ENCODE results near the gene PRR3.

Gene PRR3

DNA sequence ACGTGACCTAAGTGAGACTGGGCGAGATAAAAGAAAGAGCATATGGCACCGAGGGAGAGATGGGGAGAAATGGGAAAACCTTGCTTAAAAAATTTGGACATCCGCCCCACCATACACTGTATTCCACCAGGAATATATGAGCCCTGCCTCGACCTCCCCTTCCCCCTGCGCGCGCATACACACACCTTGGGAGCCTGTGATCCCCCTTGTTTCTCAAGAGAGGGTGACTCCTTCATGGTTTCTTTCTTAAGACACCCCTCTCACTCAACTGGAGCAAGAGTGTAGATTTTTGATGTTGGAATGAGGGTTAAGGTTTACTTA, 14.6 kb downstream of the PRR3 start:
- no peak for DNase-seq (ENCODE audit: low read depth in 2 of 2)

- no peak for DNase-seq (ENCODE audit: low read depth in 2 of 2)
Observed at GRCh38 chr6:30572148-30572547, 15.1 kb downstream of the PRR3 start.

DNA sequence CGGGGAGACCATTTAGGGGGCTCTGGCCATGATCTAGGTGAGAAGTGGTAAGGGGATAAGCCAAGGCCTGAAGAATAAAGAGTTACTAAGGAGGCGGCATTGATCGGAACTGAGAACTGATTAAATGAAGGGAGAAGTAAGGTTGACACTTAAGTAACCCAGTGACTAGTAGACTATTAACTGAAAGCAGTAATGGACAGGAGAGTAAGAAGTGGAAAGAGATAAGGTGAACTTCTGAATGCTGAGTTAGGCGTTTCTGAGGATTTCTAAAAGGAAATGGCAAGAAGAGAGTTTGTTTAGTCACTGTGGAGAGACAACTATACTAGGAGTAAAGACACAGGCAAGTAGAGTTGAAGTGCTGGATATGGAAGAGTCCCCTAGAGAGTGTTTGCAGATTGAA, 16.0 kb downstream of the PRR3 start:
- DNase-seq (ENCODE audit: low read depth in 2 of 2): no peak

GRCh38 chr6:30578051-30578450, 21.0 kb downstream of the PRR3 start:
- DNase-seq (ENCODE audit: low read depth in 2 of 2): no peak

GRCh38 chr6:30583921-30584320, 26.8 kb downstream of the PRR3 start:
- no peak for DNase-seq (ENCODE audit: low read depth in 2 of 2)

GRCh38 chr6:30589754-30590358, 32.8 kb downstream of the PRR3 start:
- no peak for DNase-seq (ENCODE audit: low read depth in 2 of 2)

DNA sequence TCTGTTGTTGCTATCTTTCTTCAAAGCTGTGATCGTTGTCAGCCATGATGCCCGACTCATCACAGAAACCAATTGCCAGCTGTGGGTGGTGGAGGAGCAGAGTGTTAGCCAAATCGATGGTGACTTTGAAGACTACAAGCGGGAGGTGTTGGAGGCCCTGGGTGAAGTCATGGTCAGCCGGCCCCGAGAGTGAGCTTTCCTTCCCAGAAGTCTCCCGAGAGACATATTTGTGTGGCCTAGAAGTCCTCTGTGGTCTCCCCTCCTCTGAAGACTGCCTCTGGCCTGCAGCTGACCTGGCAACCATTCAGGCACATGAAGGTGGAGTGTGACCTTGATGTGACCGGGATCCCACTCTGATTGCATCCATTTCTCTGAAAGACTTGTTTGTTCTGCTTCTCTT, 33.4 kb downstream of the PRR3 start:
- no peak for DNase-seq (ENCODE audit: low read depth in 2 of 2)

DNA sequence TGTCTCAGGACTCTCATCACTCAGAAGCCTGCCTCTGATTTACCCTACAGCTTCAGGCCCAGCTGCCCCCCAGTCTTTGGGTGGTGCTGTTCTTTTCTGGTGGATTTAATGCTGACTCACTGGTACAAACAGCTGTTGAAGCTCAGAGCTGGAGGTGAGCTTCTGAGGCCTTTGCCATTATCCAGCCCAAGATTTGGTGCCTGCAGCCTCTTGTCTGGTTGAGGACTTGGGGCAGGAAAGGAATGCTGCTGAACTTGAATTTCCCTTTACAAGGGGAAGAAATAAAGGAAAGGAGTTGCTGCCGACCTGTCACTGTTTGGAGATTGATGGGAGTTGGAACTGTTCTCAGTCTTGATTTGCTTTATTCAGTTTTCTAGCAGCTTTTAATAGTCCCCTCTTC, 33.9 kb downstream of the PRR3 start:
- no peak for DNase-seq (ENCODE audit: low read depth in 2 of 2)

DNA sequence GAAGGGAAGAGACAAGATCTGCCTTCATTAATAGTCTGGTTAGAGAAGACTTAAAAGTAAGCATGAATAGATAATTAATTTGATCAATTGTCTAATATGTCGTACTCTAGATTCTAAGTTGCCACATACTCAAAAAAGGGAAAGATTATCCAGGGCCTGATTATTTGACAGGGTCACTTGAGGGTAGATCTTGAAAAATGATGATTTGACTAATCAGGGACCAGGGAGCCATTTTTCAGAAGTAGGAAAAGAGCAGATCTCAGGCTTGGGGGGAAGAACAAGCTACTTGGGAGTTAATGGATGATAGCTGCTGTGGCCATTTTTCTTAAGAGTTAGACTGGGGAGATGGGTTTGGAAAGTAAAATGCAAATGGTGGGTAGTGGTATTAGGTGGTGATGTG, 35.2 kb downstream of the PRR3 start:
- no peak for DNase-seq (ENCODE audit: low read depth in 2 of 2)

DNA sequence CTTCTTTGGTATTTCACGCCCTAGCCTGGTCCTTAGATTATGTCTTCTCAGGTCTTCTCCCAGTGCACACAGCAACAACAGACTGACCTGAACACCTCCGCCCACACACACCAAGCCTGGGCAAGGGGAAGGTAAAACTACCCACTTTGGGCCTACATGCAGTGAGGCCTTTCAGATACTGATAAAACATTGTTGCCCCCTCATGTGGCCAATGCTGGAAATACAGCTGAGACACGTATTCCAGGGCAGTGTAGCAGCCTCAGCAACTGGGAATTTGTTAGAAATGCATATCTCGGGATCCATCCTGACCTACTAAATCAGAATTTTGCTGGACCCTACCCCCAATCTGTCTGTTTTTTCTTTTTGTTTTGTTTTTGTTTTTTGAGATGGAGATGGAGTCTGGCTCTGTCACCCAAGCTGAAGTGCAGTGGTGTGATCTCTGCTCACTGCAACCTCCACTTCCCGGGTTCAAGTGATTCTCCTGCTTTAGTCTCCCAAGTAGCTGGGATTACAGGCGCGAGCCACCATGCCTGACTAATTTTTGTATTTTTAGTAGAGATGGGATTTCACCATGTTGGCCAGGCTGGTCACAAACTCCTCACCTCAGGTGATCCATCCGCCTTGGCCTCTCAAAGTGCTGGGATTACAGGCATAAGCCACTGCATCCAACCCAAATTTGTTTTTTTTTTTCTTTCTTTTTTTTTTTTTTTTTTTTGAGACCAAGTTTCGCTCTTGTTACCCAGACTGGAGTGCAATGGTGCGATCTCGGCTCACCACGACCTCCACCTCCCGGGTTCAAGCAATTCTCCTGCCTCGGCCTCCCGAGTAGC, 40.4 kb downstream of the PRR3 start:
- peak; percentile 55 to 58 for DNase-seq (ENCODE audit: low read depth in 2 of 2)

DNA sequence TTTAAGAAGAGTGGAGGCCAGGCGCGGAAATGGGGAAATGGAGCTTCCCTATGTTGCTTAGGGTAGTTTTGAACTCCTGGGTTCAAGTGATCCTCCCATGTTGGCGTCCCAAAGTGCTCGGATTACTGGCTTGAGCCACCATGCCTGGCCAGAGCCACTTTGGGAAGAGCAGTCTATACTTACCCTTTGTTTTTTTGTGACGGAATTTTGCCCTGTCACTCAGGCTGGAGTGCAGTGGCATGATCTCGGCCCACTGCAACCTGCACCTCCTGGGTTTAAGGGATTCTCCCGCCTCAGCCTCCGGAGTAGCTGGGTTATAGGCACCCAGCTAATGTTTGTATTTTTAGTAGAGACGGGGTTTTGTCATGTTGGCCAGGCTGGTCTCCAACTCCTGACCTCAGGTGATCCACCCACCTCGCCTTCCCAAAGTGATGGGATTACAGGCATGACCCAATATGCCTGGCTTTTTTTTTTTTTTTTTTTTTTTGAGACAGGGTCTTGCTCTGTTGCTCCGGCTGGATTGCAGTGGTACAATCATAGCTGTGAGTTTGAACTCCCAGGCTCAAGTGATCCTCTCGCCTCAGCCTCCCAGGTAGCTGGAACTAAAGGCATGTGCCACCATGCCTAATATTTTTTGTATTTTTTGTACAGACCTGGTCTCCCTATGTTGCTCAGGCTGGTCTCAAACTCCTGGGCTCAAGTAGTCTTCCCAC, 42.0 kb downstream of the PRR3 start:
- DNase-seq (ENCODE audit: low read depth in 2 of 2): no peak

GRCh38 chr6:30599625-30600324, 42.7 kb downstream of the PRR3 start:
- no peak for DNase-seq (ENCODE audit: low read depth in 2 of 2)

DNA sequence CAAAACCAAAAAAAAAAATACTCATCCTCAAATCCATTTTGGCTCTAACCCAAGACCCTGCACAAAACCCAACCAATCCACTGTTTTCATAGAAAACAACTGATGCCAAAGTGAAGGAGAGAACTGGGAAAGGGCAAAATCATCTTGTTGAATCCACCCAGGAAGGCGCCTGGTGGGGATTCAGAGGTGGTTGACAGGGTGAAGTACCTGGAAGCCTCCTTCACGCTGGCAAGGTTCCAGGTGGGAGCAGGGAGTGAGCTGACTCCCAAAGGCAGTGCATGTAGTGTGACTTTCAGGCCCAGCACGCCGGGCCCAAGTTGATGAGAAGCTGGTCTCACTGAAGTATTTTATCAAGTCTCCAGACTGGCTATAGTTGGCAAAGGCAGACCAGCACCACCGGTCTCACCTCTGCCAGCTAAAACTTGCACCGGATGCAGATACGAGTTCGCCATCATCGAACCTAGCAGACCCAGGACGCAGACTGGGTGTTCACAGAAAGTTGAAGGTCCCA, 43.4 kb downstream of the PRR3 start:
- DNase-seq (ENCODE audit: low read depth in 2 of 2): no peak

DNA sequence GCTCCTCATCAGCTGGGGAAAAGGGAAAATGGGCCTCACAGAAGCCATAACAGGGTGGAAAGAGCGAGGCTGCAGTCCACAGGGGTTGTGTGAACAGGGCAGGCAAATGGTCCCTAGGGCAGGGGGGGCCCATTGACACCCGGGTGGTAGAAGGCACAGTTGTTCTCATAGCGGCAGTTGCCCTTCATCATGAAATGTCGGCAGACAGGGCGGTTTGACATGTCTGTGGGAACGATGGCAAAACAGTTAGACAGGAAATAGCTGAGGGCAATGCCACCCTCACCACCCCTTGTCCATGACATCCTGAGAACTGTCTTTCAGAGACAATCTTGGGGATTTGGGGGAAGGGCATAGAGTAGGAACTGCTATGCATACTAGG, 44.3 kb downstream of the PRR3 start:
- no peak for DNase-seq (ENCODE audit: low read depth in 2 of 2)

DNA sequence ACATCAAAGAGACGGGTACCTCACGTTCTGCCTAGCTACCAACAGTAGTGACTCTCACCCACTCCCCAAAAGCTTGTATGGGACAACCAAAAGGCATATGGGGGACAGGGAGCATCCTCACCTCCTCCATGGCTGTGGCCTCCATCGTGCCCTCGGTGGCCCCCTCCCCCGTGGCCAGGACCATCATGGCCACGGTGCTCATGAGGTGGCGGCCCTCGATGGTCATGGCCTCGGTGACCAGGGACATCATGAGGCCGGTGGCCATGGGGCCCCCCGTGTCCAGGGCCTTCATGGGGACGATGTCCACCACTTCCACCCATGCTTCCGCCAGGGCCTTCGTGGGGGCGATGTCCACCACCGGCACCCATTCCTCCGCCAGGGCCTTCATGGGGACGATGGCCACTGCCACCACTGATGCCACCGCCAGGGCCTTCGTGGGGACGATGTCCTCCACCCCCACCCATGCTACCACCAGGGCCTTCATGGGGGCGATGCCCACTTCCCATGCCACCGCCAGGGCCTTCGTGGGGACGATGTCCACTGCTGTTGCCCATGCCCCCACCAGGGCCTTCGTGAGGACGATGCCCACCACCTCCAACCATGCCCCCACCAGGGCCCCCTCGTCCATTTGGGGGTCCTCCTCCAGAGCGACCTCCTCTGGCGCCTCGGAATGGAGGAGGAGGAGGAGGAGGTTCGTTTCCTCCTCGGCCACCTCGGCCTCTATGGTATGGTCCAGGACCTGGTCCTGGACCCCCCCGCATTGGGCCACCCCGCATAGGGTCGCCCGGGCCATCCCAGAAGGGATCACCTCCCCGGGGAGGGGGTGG, 44.9 kb downstream of the PRR3 start:
- DNase-seq (ENCODE audit: low read depth in 2 of 2): no peak

- no peak for DNase-seq (ENCODE audit: low read depth in 2 of 2)
Observed at GRCh38 chr6:30603961-30604360, 46.9 kb downstream of the PRR3 start.

- no peak for DNase-seq (ENCODE audit: low read depth in 2 of 2)
Observed at GRCh38 chr6:30610065-30610464, 53.0 kb downstream of the PRR3 start.

DNA sequence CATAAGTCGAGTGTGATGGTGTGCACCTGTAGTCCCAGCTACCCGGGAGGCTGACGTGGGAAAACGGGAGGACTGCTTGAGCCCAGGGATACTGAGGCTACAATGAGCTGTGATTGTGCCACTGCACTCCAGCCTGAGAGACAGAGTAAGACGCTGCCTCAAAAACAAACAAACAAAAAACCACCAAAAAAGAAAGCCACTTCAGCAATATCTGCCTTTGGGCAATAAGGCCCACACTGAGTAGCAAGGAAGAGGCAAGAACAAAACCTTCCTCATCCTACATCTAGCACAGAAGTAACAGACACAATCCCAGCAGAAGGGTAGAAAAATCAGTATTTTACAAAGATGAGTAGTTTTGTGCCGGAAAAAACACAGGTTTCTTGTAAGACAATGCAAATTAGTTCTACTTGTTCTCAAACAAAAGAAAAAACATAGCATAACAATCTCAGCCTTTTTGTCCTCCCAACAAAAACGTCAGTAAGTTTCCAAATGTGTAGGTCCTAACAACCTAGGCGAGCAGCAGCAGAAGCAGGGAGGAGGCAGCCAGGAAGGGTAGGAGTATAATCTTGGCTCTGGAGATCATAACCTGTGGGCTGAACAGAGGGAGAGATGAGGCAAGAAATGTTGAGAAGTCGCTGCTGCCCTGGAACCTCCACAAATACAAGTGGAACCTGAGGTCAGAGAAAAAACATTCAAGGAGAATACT, 54.2 kb downstream of the PRR3 start:
- no peak for DNase-seq (ENCODE audit: low read depth in 2 of 2)

DNA sequence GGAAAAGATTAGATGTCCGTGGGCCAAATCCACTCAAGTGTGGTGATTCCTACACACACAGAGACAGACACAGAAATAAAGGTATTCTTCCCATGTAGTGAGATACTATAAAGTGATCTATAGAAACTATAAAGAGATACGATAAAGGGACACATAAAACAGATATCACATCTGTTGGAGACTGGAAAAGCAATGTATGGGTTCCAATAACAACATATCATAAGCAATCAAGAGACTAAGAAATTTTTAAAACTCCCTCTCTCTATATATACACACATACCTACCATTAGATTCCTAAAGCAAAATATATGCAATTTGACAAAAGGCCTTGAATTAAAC, 54.7 kb downstream of the PRR3 start:
- no peak for DNase-seq (ENCODE audit: low read depth in 2 of 2)

GRCh38 chr6:30612213-30612612, 55.1 kb downstream of the PRR3 start:
- no peak for DNase-seq (ENCODE audit: low read depth in 2 of 2)

DNA sequence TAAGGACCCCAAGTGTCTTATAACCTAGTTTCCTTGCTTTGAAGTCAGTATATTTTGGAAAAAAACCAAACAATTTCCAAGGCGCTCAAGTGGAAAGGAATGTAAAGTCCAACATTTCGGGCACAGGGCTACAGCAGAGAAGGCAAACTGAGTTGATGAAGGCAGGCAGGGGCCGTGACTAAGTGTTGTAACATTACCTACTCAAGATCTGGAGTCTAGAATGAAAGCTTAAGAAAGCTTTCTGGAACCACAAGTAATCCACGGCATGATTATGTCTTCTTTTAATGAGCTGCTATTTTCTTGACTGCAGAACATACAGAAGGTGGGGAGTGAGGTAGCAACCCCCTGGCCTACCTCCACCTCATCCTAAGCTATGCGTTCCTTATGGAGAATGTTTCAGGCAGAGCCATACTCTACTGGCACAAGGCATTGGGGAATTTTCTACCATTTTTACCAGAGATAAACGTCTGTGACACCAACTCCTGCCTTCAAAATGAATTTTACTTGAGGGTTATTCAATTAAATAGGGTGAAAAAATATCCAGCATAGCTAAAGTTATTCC, 55.7 kb downstream of the PRR3 start:
- DNase-seq (ENCODE audit: low read depth in 2 of 2): no peak
